ENCODE measurements around the gene C3orf62.
"Not testable (repeated sequence)": the region's sequence is repeated elsewhere in the genome, so short reads cannot be mapped to it uniquely, and the experiment has no call there.

Gene C3orf62

GRCh38 chr3:49269443-49270155, 7.4 kb downstream of the C3orf62 start:
- no peak for DNase-seq (ENCODE audit: low read depth)

GRCh38 chr3:49266410-49267095, 10.5 kb downstream of the C3orf62 start:
- DNase-seq (ENCODE audit: low read depth) = no peak

- no peak for DNase-seq (ENCODE audit: low read depth)
Measured at GRCh38 chr3:49265661-49266386, 11.2 kb downstream of the C3orf62 start.

- no peak for DNase-seq (ENCODE audit: low read depth)
Measured at GRCh38 chr3:49263159-49263889, 13.7 kb downstream of the C3orf62 start.

- no peak for DNase-seq (ENCODE audit: low read depth)
Measured at GRCh38 chr3:49260806-49261324, 16.2 kb downstream of the C3orf62 start.

- no peak for DNase-seq (ENCODE audit: low read depth)
Measured at GRCh38 chr3:49257187-49257586, 19.8 kb downstream of the C3orf62 start.

DNA sequence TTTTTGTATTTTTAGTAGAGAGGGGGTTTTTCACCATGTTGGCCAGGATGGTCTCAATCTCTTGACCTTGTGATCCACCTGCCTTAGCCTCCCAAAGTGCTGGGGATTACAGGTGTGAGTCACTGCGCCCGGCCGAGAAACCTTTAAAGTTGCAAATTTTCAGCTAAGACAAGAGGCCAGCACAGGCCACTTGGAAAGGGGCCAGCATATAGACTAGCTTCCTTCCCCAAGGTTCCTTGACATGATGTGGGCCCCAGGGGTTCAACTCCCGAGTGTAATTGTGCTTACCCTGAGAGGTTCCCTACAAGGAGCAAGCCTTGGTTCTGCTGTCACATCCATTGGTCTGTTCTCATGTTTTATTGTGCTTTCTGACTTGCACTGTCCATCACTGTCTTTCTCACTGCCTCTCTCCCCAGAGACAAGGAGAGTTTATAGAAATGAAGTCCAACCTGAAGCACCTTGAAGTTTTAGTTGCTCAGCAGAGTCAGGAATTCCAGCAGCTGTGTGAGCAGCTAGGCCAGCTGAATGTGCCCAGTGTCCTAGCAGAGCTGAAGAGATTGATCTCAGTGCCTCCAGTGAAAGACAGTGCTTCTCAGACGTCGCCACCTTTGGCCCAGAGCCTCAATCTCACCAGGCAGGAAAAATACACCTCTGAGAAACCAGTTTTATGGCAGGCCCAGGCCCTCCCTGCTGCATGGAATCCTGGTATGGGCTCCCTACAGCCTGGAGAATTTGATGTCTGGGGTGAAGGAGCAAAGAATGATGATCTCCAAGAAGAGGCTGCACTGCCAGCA, 21.1 kb downstream of the C3orf62 start:
- DNase-seq (ENCODE audit: low read depth) = no peak

DNA sequence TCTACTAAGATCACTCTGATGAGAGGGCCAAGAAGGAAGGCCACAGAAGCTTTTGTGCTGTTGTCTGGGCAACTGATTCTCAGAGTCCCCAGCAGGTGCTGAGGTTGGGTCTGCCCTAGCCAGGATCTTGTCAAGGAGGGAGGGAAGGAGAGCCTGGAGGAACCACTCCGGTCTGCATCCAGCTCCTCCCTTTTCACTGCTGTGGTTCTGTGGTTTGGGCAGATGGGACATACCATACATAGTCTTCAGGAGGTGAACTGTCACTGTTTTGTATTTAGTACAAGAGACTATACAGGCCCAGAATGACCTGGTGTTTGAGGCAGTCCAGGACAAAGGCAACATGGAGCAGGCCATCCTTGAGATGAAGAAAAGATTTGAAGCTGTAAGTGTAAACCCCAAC, 21.9 kb downstream of the C3orf62 start:
- DNase-seq (ENCODE audit: low read depth) = no peak

DNA sequence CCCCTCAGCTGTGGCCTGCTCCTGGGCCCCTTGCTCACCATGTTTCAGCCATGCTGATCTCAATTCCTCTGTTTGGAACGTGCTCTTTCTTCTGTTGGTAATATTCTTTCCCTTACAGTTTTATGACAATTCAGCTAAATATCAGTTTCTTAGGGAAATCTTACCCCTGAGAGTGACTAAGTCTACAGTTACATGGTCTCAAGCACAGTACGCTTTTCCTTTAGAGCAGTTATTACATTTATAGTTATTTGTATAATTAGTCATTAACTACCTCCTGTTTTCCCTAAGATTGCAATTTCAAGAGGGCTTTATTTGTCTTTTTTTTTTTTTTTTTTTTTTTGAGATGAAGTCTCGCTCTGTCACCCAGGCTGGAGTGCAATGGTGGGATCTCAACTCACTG, 23.5 kb downstream of the C3orf62 start:
- no peak for DNase-seq (ENCODE audit: low read depth)

DNA sequence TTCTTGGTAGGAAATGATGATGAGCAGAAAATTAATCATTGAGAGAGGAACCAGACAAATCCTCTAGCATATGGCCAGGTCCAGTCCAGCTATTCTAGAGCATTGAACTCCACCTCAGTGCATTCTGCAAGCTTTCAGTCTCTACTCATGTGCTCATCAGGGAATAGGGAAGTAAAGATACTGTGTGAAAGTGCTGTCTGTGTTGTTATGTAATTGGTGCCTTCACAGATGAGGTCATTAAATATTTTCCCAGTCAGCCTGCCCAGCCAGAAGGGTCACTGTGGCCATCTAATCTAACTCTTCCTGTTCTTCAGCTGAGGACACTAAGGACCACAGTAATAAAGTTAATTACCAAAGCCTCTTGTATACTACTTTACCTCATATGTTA, 28.2 kb downstream of the C3orf62 start:
- DNase-seq (ENCODE audit: low read depth) = no peak

- no peak for DNase-seq (ENCODE audit: low read depth)
Measured at GRCh38 chr3:49244581-49245205, 32.3 kb downstream of the C3orf62 start.

DNA sequence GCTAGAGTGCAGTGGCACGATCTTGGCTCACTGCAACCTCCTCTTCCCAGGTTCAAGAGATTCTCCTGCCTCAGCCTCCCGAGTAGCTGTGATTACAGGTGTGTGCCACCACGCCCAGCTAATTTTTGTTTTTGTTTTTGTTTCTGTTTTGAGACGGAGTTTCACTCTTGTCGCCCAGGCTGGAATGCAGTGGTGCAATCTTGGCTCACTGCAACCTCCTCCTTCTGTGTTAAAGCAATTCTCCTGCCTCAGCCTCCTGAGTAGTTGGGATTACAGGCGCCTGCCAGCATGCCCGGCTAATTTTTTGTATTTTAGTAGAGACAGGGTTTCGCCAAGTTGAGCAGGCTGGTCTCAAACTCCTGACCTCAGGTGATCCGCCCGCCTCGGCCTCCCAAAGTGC, 36.9 kb downstream of the C3orf62 start:
- not testable (repeated sequence) for DNase-seq (ENCODE audit: low read depth)

GRCh38 chr3:49238274-49239127, 38.5 kb downstream of the C3orf62 start:
- DNase-seq (ENCODE audit: low read depth) = no peak

GRCh38 chr3:49237344-49237743, 39.7 kb downstream of the C3orf62 start:
- no peak for DNase-seq (ENCODE audit: low read depth)

DNA sequence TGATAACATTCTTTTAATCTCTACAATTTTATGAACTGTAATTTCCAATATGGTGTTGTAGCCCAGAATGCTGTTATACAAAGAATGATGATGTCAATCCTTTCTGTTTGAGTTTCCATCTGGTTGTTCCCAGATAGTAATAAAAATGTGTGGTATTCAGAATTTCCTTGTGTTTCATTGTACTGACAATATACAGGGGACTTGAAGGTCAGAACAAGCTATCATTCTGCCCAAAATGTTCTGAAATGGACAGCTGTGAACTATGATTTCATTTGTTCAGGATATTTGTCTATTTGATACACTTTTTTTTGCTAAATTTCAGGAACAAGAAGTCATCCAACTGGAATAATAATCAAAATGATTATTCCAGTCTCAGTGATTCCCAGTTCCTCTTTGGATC, 40.8 kb downstream of the C3orf62 start:
- DNase-seq (ENCODE audit: low read depth) = no peak

DNA sequence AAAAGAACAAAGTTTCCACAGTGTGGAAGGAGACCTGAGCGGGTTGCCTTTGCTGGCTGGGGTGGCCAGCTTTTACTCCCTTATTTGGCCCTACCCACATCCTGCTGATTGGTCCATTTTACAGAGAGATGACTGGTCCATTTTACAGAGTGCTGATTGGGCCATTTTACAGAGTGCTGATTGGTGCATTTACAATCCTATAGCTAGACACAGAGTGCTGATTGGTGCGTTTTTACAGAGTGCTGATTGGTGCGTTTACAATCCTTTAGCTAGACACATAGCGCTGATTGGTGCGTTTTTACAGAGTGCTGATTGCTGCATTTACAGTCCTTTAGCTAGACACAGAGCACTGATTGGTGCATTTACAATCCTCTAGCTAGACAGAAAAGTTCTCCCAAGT, 48.2 kb downstream of the C3orf62 start:
- DNase-seq (ENCODE audit: low read depth) = not testable (repeated sequence)

- no peak for DNase-seq (ENCODE audit: low read depth)
Measured at GRCh38 chr3:49222002-49222401, 55.0 kb downstream of the C3orf62 start.

DNA sequence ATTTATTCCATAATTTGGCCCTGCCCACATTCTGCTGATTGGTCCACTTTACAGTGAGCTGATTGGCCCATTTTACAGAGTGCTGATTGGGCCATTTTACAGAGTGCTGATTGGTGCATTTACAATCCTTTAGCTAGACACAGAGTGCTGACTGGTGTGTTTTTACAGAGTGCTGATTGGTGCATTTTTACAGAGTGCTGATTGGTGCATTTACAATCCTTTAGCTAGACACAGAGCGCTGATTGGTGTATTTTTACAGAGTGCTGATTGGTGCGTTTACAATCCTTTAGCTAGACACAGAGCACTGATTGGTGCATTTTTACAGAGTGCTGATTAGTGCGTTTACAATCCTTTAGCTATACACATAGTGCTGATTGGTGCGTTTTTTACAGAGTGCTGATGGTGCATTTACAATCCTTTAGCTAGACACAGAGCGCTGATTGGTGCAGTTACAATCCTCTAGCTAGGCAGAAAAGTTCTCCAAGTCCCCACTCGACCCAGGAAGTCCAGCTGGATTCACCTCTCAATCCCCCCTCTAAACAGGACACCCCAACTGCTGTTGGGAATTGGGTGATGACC, 56.0 kb downstream of the C3orf62 start:
- DNase-seq (ENCODE audit: low read depth) = not testable (repeated sequence)

DNA sequence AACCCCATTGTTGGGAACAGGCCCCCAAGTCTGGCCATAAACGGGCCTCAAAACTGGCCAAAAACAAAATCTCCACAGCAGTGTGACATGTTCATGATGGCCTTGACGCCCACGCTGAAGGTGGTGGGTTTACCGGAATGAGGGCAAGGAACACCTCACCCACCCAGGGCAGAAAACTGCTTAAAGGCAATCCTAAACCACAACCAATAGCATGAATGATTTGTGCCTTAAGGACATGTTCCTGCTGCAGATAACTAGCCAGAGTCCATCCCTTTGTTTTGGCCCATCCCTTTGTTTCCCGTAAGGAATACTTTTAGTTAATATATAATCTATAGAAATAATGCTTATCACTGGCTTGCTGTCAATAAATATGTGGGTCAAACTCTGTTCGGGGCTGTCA, 57.9 kb downstream of the C3orf62 start:
- no peak for DNase-seq (ENCODE audit: low read depth)

All from stimulated activated CD8-positive, alpha-beta memory T cell treated with anti-CD3 and anti-CD28 coated beads, Interleukin-15, amount 100 ng/mL, for 24 hours (primary cell).